HG02678 (cell line): ENCODE data around the gene FOXI3.

ENCODE experiments used
- ATAC-seq: cut with Tn5 transposase; IDR thresholded peaks from one replicate; pipeline ENCODE4 v1.9.1; 2021; ENCODE audit warnings: mild to moderate bottlenecking, moderate library complexity; ENCODE audit not compliant: unreplicated experiment

FOXI3 gene

DNA sequence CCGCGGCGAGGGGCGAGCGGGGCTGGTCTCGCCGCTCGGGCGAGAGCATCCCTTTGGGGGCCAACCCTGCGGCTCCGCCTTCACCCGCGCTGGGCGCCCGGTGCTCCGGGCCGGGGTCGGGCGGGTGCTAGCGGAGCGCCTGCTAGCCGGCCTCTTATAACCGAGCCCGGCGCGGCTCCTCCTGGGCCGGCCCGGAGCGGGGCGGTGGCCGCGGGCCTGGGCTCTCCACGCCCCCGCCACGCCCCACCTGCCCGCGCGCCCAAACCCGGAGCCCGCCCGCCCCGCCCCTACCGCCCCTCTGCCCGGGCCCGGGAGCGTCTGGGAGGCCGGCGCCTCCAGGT lies at the start of gene FOXI3:
Gene FOXI3, minus strand, starts transcription at position 129 of the 341 bp plus-strand sequence. CDS start 158 bp downstream, outside the sequence.
- no peak for ATAC-seq

DNA sequence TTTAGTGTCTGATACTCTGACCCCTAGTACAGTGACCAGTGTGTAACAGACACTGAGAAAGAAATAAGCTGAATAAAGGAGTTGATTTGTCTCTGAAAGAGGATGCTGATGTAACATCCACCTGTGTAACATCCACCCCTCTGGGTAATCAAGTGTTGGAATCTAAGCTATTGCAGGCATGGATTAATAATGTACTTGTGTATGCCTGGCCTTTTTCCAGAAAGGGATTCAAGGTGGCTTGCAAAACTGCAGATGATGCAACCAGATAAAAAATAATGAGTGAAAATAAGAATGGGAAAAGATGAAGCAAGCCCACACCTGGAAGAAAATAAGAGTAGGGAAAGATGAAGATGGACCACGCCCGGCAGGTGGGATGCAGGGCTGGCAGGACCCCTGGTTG lies 48.2 kb upstream of the FOXI3 start:
- ATAC-seq, result no peak

DNA sequence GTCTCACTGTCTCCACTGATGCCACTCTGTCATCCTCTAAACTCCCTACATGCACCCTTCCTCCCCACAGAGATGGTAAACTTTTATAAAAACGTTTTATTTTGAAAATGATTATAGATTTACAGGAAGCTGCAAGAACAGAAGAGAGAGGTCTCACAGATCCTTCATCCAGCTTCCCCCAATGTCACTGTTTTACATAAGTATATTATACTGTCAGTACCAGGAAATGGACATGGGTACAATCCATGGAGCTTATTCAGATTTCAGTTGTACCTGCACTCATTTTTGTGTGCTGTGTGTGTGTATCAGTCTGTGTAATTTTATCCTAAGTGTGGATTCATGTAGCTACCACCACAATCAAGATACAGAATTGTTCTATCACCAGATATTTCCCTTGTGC lies 46.7 kb upstream of the FOXI3 start:
- no peak for ATAC-seq

DNA sequence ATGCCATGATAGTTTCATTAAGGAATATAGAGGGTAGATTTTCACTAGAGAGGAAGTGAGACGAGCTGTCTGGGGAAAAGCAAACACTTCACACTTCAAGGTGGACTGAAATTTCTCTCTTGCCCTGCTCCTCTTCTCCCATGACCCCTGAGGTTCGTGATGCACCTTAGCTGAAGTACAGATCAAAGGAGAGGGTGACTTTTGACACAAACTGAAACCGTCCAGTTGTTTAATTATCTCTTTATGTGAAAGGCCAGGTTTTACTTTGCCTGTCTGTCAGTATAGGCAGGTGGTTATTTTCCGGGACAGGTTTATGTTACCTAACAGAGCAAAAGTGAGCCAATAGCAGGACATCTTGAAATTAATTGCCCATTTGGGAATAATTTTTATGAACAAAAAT lies 41.0 kb upstream of the FOXI3 start:
- no peak for ATAC-seq

DNA sequence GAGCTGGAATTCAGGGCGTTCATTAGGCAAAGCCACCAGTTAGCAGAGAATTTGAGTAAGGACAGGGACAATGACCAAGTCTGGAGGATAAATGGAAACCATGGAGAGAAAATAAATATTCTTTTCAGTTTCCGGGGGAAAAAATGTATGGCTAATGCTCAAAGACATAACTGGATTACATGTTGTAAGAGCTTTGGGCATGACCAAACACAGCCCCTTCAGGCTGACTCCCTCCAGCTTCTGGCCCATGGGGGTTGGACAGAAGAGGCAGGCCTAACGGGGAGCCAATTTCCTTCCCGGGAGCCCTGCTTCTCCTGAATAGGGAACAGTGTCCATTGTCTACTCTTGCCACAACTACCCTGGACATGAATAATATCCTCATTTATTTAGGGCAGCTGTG lies 39.5 kb upstream of the FOXI3 start:
- ATAC-seq, result no peak

DNA sequence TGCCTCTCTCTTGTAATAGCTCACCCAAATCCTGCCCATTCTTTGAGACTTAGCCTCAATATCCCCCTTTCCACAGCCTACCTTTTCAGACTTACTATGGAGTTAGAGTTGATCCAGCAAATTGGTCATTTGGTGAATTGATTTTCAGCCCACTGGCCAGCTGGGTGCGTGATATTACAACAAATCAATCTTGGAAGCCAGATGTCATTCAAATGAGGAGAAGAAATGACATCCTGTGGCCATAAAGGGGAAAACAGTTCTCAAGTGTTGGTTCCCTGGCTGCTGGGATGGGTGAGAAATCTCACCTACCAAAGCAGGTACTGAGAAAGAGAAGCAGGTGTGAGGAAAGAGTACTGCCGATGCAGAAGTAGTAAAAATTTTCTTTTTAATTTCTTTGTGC lies 36.7 kb upstream of the FOXI3 start:
- no peak for ATAC-seq

DNA sequence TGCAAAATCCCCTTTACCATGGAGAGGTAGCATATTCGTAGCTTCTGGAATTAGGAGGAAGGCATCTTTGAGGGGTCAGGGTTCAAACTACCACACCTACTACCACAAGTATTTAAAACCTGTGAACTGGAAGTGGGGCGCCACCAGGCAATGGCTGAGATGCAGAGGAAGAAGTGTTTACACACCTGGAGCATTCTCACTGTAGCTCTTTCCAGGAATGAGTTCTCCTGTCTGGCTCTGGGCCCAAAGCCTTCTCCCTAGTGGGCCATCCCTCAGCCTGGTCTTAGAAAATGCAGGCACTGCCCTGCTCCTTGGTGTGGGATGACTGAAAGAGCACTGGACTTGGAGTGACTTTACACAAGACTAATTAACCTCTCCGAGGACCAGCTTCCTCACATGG lies 30.7 kb upstream of the FOXI3 start:
- ATAC-seq, result no peak

DNA sequence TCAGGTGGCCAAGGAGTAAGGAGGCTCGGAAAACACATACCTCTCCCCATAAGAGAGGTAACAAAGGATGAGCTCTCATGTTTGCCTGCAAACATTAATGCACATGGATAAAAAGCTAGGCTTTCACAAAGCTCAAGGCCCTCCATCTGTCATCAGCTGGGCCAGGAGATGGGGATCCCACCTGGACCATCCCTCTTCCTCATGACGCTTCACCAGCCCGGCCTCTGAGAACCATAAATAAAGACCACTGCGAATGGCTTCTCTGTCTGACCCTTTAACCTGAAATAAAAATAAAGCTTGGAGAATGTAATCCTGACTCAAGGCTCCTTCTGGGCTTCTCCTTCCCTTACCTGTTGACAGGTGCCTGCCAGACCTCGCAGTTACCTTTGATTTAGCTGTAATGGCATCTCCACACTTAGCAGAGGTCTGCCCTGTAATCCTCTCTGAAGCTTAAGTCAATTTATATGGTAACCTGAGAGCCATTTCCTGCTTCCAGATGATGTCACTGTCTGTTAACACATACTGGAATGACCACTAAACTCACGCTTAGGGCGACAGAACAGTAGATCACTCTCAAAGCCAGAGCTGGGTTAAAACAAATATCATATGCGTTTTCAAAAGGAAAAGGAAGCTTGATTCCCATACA lies 29.3 kb upstream of the FOXI3 start:
- ATAC-seq, result no peak

DNA sequence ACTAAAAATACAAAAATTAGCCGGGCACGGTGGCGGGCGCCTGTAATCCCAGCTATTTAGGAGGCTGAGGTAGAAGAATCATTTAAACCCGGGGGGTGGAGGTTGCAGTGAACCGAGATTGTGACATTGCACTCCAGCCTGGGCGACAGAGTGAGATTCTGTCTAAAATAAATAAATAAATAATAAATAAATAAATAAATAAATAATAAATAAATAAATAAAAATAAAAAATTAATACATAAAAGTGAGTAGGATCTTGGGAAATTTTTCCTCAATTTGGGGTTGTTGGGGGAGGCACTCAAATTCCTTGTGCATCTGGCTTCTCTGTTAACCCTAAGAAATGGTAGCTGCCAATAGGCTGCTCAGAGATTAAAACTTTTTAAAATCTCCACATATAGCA lies 20.3 kb upstream of the FOXI3 start:
- no peak for ATAC-seq

DNA sequence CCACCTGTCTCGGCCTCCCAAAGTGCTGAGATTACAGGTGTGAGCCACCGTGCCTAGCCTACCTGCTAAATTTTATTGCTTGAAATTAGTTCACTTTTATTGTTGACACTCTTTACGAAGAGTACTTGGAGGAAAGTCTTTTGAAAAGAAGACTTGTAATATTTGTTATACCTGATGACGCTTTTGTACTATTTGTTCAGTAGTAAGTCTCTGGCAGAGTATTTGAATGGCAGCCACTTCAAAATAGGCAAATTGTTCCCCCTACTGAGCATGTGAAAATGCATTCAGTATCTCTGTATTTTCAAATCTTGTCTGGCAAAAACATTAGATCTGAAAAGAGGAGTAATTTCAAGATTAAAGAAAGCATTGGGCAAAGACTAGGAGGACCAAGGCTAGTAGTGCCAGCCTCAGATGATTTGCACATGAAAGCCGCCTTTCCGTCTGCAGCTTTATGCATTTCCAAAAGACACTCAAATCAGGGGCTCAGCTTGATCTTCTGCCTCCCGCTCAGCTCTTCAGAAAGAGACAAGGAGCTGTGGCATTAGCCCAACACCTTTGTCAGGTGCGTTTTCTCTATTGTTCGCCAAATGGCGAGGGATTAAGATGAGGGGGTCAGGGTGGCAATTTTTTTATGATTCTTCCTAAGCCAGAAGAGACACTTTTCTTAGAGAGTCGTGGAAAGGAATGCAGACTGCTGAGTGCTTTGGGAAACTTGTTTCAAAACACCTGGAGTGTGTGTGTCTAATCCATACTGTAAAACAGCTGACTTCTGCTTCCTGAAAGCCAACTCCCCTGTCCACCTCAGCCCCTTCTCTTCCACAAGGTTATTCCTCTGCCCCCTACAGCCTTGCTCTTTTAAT lies 18.8 kb upstream of the FOXI3 start:
- no peak for ATAC-seq

DNA sequence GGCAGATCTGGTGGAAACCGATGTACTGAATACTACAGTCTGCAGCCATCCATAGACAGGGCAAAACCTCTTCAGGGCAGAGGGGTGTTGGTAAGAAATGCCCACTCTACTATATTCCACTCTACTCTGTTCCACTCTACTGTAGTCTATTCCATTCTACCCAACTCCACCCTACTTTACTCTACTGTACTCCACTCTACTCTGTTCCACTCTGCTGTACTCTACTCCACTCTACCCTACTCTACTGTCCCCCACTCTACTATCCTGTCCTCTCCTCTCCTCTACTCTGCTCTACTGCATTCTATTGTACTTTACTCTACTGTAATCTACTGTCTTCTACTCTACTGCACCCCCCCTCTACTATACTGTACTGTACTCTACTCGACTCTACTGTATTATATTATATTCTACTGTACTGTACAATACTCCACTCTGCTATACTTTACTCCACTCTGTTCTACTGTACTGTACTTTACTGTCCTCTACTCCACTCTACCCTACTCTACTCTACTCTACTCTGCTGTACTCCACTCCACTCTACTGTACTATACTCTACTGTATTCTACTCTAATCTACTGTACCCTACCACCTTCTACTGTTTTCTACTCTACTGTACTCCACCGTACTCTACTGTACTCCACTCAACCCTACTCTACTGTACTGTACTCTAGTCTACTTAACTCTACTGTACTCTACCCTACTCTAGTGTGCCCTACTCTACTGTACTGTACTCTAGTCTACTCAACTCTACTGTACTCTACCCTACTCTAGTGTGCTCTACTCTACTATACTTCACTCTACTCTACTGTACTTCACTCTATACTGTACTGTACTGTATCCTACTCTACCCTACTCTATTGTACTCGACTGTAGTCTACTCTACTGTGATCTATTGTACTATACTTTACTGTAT lies 17.0 kb upstream of the FOXI3 start:
- no peak for ATAC-seq

DNA sequence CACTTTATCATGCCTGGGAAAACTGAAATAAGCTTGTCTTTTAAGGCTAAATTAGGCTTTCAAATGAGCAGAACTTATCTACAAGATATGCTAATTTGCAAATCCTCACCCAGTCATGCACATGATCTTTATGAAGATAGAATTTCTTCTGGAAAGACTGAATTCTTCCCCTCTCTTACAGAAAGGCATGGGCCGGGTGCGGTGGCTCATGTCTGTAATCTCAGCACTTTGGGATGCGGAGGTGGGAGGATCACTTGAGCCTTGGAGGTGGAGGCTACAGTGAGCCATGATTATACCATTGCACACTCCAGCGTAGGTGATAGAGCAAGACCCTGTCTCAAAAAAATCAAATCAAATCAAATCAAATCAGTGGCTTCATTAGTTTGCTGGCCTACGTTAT lies 11.7 kb upstream of the FOXI3 start:
- ATAC-seq, result no peak

DNA sequence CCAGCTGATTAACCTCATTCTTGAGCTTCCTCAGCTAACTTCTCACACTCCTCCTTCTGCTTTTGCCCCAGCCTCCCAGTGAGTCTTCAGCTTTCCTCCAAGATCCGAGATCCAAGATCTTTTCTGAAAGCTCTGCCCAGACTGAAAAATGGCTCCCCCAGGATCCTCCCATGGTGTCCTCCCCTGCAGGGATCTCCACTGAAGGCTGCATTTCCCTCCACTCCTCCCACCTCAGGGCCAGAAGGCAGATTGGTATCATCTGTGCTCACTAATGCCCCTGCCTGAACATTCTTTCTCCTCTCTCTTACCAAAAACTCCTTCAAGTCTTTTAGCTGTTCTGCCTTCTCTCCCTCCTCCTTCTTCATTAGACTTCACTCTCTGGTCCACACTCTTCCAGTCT lies 6.1 kb upstream of the FOXI3 start:
- no peak for ATAC-seq

DNA sequence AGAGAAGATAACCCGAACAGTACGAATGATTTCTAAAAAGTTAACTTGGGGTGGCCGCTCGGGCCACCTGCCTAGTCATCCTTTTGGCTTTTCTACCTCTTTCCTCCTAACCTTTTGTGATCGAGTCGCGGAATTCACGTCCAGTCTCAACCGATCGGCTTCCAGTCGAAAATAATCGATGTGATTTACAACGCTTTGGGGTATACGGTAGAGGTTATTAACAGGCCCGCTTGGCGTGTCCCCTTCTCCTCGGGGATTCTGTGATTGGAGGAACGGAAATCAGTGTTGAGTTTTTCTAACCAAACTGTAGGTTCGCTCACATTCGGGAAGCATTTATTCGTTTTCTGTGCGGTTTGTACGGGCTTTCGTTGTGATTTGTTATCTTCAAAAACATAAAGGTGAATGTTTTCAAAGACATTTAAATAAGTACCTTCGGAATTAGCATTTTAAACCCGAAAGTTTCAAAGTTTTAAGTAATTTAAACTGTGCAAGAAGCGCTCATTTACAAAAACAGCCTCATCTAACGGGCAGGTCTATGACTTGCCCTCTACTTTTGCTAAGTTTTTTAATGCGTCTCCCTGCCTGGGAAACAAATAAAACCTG lies 588 bp upstream of the FOXI3 start:
- no peak for ATAC-seq

DNA sequence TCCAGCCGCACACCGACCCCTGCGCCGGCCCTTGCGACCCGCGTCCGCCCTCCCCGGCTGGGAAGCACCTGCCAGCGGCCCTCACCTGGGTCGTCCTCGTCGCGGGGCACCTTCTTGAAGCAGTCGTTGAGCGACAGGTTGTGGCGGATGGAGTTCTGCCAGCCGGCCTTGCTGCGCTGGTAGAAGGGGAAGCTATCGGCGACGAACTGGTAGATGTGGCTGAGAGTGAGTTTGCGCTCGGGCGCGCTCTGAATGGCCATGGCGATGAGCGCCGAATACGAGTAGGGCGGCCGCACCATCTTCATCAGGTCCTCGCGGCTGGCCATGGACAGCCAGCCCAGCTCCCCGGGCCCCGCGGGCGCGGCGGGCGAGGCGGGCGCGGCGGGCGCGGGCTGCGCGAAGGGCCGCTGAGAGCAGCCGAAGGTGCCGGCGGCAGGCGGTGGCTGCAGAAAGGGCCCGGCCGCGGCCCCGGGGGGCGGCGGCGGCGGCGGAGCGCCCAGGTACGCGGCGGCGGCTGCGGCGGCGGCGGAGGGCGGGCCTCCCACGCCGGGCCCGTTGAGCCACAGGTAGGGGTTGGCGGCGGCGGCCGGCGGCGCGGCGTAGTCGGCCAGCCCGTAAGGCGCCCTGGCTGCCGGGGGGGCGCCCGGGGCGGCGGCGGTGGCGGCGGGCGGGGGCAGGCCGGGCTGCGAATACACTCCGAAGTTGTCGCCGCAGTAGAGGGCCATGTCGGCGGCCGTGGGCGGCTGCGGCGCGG lies 505 bp downstream of the FOXI3 start:
- no peak for ATAC-seq

DNA sequence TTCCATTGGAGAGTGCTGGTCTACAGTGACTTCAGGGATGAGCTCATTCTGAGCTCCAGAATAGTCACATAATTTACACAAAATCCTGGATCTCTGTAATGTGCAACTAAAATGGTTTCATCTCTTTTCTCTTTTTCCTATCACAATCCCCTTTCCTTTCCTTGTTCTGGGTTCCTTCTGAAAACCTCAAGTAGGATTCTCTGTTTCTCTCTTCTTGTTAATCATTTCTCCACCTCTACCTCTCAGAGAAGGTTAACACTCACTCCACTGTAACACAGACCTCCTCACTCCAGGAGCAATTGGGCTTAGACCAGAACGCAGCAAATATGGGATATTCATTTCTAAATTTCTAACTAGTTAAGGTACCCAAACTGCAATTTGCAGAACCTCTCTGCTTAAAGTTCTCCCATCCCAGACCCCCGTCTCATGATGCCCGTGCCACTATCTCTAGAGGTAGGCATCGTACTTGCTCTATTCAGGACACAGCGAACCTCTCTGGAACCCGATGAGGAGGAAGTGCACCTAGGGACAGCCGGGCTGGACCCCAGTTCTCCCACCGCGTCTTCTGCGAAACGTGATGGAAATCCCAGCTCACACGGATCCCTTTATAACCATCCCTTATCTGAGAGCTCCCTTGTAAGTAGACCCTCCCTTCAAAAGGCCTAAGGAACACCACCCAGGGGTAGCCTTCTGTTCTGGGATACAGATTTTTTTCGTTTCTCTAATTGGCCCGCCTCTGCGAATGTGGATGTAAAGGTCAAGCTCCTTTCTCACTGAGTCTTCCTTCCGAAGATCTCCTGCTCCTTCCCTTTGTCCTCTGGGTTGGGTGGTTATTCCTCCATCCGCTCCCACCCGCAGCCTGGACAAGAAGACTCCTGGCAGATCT lies 1.3 kb downstream of the FOXI3 start:
- ATAC-seq, result no peak

DNA sequence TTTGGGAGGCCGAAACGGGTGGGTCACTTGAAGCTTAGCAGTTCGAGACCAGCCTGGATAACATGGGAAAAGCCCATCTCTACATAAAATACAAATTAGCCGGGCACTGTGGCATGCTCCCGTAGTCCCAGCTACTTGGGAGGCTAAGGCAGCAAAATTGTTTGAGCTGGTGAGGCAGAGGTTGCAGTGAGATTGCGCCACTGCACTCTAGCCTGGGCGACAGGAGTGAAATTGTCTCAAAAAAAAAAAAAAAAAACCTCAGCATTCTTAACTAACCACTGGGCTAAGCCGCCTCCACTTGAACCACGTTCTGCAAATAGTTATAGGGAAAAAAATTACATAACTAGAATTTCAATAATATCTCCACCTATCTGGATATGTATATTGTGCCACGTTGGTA lies 2.3 kb downstream of the FOXI3 start:
- ATAC-seq, result no peak

DNA sequence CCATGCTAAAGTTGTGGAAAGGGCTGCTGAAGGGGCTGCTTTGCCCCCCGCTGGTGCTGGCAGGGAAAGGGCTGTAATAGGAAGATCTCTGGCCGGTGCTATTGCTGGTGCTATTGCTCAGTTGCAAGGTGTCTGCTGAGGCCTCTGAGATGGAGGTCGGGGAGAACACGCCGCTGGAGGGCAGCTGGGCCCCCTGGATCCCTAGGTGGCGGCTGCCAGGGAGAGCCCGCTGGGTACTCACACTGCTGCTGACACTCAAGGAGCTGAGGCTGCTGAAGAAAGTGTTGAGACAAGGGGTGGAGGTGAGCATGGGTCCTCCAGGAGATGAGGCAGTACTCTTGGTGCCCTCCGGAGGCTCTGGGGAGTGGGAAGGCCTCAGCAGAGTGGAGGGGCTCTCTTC lies 4.2 kb downstream of the FOXI3 start:
- no peak for ATAC-seq

DNA sequence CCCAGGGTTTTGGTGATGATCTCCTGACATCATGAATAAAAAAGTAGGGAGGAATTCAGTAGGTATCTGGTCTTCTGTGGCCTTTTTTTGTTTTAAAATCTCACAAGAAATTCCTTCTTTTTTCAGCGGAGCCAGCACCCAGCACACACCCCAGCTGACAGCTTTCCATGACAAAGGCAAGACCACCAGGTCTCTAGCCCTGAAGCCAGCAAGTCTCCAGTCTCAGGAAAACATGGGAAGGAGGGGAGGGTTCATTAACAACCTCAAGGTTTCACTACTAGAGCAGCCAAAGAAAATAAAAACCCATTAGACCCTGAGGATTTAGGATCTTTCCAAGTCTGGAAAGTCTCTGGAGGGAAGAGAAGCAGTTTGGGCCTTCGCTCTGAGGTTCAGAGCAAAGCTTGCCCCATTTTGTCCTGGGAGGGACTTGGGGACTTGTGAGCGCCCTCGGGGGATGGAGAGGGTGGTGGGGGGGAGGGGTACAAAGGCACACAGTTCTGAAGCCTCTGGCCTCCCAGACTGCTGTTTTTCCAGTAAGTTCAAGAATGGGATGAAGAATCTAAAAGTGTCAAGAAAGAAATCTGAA lies 9.0 kb downstream of the FOXI3 start:
- ATAC-seq, result no peak
